Neutrophil (primary cell): Measurements from ENCODE around the gene SYNCRIP.
A peak's percentile ranks its signal among the peaks of the same experiment; 100 is the strongest.

Source experiments
- H3K27ac ChIP-seq: fragments of 200-600 bp; sonication (generic); 2 replicates; pipeline ENCODE4 v1.5.1; 2016; ENCODE audit warnings: mild to moderate bottlenecking, moderate library complexity
- H3K27me3 ChIP-seq: fragments of 200-600 bp; sonication (generic); 2 replicates; pipeline ENCODE4 v1.6.0; 2016; ENCODE audit warnings: mild to moderate bottlenecking
- H3K36me3 ChIP-seq: fragments of 200-600 bp; sonication (generic); 2 replicates; pipeline ENCODE4 v1.5.1; 2017
- H3K4me1 ChIP-seq, 2 experiments: fragments of 200-600 bp in 1 of 2; sonication (generic) in 1 of 2; 1 replicate in 1 of 2; 2 replicates in 1 of 2; pipeline versions ENCODE4 v1.5.1 to v1.6.1; 2013 to 2016; ENCODE audit warnings: low read depth in 1 of 2, low read length in 1 of 2, mild to moderate bottlenecking in 1 of 2, moderate library complexity in 1 of 2; ENCODE audit not compliant: control insufficient read depth in 1 of 2, insufficient read depth in 1 of 2
- H3K4me3 ChIP-seq, 2 experiments: fragments of 200-600 bp in 1 of 2; sonication (generic) in 1 of 2; 1 replicate in 1 of 2; 2 replicates in 1 of 2; pipeline ENCODE4 v1.5.1; 2013 to 2016; ENCODE audit warnings: low read depth in 1 of 2, low read length in 1 of 2, mild to moderate bottlenecking in 1 of 2, moderate library complexity in 1 of 2
- H3K9me3 ChIP-seq: fragments of 200-600 bp; sonication (generic); 2 replicates; pipeline ENCODE4 v1.5.1; 2016
- TF ChIP-seq, protein P1 (sequence below): fragments of 200-600 bp; sonication (generic); IDR thresholded peaks from 2 replicates; pipeline ENCODE4 v1.5.1; 2016; ENCODE audit warnings: antibody characterized with exemption

Gene SYNCRIP

DNA sequence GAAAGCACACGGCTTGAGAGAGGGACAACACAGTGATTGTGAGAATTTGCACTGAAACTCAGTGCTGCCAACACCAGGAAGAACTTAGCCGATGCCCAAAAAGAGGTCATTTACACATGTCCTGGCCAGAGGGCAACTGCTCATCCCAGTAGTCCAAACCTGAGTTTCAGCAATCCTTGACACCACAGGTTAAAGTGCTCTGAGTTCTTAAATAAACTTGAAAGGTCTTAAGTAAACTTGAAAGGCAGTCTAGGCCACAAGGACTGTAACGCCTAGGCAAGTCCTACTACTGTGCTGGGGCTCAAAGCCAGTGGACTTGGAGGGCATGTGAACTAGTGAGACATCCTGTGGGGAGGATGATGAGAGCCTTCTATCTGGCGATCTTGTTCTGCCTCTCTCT is 63.1 kb downstream of the SYNCRIP start:
- Histone ChIP-seq H3K27ac (no peak overlapping the region), H3K36me3 (no peaks in the 10 kb centered on the region), H3K4me3 (no peak overlapping the region), H3K4me1 (peaks cover 6 to 9% of the 10 kb centered on the region in 2 experiments), H3K9me3 (peaks cover 4% of the 10 kb centered on the region), H3K27me3 (no peaks in the 10 kb centered on the region)
- TF ChIP-seq, protein P1, sequence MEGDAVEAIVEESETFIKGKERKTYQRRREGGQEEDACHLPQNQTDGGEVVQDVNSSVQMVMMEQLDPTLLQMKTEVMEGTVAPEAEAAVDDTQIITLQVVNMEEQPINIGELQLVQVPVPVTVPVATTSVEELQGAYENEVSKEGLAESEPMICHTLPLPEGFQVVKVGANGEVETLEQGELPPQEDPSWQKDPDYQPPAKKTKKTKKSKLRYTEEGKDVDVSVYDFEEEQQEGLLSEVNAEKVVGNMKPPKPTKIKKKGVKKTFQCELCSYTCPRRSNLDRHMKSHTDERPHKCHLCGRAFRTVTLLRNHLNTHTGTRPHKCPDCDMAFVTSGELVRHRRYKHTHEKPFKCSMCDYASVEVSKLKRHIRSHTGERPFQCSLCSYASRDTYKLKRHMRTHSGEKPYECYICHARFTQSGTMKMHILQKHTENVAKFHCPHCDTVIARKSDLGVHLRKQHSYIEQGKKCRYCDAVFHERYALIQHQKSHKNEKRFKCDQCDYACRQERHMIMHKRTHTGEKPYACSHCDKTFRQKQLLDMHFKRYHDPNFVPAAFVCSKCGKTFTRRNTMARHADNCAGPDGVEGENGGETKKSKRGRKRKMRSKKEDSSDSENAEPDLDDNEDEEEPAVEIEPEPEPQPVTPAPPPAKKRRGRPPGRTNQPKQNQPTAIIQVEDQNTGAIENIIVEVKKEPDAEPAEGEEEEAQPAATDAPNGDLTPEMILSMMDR, result no peak

DNA sequence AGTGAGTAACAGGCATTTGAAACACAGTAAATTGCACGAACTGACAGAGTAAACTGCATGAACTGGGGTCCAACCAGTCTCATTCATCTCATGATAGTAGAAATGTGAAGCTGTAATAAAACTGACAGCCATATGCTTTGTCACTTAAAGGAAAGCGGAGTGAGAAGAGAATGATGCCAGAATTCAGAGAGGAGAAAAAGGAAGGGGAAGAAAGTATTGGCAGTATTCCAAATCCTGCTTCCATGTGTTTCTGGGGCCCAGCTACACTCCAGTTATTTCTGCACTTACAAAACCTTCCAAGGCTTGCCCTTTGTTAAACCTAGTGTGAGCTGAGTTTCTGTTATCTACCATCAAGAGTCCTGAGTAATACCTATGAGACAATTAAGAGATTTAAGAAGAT is 66.2 kb downstream of the SYNCRIP start:
- Histone ChIP-seq H3K27me3 (no peaks in the 10 kb centered on the region), H3K9me3 (no peaks in the 10 kb centered on the region), H3K27ac (peak overlapping the region; percentile 16), H3K4me1 (peaks cover 6 to 9% of the 10 kb centered on the region in 2 experiments), H3K36me3 (peaks cover 4% of the 10 kb centered on the region), H3K4me3 (no peak overlapping the region)
- TF ChIP-seq, protein P1, result no peak

DNA sequence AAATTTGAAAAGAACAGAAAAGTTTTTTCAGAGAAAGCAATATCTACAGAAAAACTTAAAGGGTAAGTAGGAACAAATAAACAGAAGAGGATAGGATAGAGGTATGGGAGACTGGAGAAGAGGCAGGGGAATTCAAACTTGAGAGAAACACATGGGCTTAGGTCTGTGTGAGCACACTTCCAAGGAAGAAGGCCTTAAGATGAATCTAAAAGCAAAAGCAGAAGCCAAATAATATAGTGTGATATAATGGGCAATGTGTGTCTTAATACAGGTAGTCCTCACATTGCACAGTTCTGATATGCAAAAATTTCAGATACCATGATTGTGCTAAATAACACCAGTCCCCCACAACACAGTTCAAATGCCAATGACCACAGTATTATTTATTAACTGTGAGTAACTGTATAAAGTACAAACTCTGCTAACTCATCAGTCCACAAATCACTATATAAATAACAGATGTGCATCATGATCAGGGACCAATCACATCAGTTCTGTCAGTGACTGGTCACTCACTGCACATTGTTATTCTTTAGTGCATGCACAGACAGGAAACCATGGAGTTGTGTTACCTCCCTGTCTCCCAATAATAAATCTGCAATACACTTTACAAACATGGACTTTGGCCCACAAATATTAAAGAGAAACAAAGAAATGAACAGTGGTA is 67.6 kb downstream of the SYNCRIP start:
- Histone ChIP-seq H3K4me1 (peaks cover 6 to 9% of the 10 kb centered on the region in 2 experiments), H3K27ac (no peak overlapping the region), H3K9me3 (no peaks in the 10 kb centered on the region), H3K4me3 (no peak overlapping the region), H3K36me3 (peaks cover 7% of the 10 kb centered on the region), H3K27me3 (no peaks in the 10 kb centered on the region)
- TF ChIP-seq, protein P1, result no peak

DNA sequence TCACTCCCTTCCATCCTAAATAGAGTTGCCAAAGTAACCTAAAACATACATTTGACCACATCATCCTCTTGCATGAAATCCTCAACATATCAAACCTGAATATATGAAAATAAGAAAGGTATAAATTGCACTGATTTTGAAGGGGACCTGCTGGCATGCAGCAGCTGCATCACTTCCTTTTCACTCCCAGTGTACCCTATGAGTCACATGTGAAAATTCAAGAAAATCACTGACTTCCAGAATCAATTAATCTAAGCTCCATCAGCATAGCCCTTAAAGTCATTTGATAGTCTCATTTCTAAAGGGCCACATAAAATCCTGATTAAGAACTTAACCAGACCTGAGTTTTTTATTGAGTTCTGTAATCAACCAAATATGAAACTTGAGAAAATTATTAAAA is 73.4 kb downstream of the SYNCRIP start:
- no peaks in the 10 kb centered on the region for H3K9me3 ChIP-seq
- no peak overlapping the region for H3K27ac ChIP-seq
- no peaks in the 10 kb centered on the region for H3K4me1 ChIP-seq
- no peaks in the 10 kb centered on the region for H3K27me3 ChIP-seq
- peaks cover 20% of the 10 kb centered on the region for H3K36me3 ChIP-seq
- TF ChIP-seq, protein P1, result no peak
- H3K4me3 ChIP-seq, result no peak overlapping the region

DNA sequence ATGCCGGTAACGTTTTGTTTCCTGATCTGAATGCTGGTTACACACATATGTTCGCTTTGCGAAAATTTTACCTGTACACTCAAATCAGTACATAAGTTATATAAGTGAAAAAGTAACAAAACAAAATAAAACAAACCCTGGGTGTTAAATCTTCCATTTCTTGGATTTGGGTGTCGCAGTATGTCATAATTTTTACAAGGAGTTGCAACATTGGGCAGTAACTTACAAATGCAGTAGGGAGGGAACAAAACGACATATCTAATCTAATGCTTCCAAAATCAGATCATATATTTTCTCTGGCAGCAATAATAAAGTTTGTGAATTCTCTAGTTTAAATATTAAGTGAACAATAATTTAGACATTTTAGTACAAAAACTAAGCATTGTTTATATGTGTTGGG is 74.3 kb downstream of the SYNCRIP start:
- TF ChIP-seq, protein P1, result no peak
- H3K27ac ChIP-seq, result no peak overlapping the region
- H3K4me3 ChIP-seq, result no peak overlapping the region
- no peaks in the 10 kb centered on the region for H3K4me1 ChIP-seq
- H3K9me3 ChIP-seq, result no peaks in the 10 kb centered on the region
- peaks cover 25% of the 10 kb centered on the region for H3K36me3 ChIP-seq
- H3K27me3 ChIP-seq, result no peaks in the 10 kb centered on the region
